NCI-H526 treated with DMSO at 0.1 percent for 48 hours (cell line): Measurements from ENCODE around the gene SLC35E2B.

Experiments
- DNase-seq: peaks from one replicate; lab custom pipeline; 2025; lab: John Stamatoyannopoulos, UW

The SLC35E2B gene

DNA sequence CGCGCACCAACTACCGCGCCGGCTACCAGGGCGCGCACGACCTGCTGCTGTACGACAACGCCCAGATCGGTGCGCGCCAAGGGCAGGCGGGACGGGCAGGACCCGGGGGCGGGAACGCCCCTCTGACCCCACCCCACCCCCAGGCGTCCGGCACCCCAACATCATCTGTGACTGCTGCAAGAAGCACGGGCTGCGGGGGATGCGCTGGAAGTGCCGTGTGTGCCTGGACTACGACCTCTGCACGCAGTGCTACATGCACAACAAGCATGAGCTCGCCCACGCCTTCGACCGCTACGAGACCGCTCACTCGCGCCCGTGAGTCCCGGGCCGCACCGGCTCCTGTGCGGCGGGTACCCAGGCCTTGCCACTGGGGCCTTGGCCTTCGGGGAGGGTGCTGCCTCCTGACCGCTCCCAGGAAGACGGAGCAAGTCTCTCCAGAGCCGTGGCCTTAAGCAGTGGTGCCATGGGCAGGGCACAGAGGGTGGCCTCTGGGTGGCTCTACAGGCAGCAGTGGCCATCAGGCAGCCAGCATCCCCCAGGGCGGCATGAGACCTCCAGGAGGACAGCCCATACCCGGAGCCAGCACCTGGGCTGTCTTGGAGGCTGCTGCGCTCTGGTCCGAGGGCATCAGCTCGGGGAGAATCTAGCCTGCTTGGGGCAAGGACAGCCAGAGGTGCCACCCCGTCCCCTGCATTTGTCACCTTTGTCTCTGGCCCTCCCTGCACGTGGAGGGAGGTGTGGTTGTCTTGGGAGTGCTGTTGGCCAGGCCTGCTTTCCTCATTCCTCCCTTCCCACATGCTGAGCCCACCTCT is 68.8 kb downstream of the SLC35E2B start:
- no peak for DNase-seq

DNA sequence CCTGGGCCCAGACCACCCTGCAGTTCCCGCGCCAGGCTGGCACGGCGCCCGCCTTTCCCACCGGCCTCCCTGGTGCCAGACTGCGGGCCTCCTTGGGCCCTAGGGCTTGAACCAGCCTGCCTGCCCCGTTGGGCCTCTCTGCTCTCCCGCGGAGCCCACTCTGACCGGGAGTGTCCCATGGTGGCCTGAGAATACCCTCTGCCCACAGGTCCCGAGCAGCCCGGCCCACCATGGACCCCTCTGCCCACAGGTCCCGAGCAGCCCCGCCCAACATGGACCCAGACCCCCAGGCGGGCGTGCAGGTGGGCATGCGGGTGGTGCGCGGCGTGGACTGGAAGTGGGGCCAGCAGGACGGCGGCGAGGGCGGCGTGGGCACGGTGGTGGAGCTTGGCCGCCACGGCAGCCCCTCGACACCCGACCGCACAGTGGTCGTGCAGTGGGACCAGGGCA is 69.4 kb downstream of the SLC35E2B start:
- no peak for DNase-seq

DNA sequence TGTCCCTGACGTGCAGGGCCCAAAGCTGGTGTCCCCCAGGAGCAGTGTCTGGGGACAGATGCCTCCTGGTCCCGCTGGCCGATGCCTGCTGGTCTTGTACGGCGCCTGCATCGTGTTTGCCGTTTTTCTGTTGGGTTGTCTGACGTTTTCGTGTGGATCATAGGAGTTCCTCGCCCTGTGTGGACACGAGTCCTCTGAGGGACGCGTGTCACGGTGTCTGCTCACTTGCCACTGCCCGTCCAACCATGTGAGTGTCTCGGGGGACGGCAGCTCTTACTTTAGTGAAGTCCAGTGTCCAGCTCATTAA is 69.9 kb downstream of the SLC35E2B start:
- no peak for DNase-seq

DNA sequence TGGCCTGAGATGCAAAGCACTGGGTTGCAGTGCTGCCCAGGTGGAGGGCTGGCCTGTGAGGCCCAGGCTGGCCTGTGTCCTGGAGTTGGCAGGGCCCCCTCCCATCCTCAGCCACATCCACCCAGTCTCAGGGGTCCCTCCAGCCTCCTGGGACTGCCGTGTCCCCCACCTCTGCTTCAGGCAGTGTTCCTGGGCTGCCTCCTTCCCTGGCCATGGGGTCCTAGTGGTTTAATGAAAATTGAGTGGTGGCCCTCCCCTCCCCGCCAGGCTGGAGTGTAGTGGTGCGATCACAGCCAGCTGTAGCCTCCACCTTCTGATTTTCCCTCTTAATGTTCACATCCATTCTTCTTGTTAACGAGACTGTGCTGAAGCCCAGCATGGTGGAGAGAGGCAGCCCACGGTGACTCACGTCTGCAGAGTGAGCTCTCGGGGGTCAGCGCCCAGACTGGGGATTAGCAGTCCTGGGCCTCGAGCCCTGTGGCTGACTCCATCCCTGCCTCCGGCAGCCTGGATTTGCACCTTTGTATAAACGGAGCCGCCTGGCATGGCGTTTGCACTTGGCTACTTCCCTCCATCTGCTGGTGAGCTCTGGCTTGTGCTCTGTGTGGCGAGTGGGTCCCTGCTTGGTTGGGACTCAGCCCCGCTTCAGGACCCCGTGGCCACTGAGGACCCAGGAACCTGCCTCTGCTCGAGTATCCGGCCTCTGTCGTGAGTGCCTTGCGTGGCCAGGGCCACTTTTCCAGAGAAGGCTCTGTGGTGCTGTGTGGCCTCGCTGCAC is 70.4 kb downstream of the SLC35E2B start:
- no peak for DNase-seq

DNA sequence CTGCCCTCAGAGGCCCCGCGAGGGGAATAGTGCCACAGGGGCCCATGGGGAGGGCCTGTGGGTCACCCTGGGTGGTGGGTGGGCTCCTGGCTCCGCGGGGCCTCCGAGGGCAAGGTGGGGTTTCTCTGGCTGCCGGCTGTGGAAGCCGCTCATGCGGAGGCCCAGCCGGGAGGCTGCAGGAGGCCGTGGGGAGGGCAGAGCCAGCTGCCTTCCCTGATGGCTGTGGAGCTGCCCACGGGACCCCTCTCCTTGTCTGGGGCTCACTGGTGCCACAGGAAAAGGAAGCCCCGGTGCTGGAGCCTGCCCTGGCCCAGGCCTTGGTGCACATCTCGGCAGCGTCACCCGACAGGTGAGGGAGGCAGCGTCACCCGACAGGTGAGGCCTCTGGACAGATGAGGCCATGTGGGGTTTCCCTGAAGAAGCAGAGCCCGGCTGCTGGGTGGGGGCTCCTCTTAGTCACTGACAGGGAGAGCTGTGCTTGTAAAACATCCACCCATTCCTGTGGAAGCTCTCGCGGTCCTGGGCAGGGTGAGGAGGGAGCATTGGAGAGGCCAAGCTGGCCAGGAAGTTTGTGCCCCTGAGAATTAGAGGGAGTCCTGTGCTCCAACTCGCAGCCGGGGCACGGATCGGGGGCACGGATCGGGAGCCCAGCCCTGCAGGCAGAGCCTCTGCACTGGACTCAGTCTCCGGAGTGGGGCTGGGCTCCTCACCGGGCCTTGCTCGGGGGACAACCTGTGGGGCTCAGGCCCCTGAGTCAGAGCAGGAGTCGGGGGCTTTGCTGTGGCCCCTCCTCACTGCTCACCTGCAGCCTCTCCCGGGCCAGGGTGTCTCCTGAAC is 71.2 kb downstream of the SLC35E2B start:
- DNase-seq = no peak

DNA sequence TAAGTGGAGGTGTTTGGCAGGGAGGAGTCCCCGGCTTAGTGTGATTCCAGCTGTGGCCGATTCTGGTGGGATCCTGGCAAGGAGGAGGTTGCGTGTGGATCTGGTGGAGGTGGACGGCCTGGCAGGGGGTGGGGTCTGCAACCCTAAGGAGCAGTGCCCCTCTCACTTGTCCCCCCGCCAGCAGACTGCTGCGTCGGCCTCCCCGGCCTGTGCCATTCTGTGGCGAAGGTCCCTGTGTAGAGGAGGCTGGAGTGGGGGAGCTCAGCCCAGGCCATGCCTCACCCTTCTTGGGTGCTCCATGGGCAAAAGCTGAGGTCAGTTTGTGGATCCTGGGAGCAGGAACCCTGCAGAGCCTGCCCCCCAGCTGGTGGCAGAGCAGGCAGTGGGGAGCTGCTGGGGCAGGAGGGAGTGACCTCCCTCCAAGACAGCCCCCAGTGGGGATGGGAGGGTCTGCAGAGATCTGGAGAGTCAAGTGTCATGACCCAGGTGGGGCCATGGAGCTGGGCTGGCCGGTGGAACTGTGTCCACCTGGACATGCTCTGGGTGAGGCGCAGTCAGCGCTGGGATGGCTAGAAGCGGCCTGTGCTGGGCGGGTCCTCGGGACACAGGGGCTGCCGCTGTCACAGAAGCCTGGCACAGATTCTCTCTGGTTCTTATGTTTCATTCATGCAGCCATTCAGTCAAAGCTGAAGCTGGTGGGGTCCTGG is 72.0 kb downstream of the SLC35E2B start:
- DNase-seq = no peak

DNA sequence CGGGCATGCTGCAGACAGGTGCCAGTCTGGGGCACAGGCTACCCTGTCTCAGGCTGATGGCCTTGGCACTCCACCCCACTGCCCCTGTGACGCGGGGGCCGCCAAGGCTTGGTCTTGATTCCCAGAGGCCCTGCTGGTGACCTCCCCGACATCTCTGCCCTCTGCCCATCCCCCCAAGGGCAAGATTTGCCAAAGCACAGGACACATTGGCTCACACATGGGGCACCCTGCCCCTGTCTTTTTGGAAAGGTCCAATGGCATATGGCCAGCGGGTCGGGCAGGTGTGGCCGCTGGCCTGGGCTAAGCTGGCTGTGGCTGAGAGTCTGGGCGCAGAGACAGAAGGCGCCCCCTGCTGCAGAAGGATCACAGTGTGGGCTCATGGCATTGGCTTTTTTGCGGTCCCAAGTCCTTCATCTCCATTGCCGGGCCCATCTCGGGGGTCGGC is 72.7 kb downstream of the SLC35E2B start:
- DNase-seq = no peak

DNA sequence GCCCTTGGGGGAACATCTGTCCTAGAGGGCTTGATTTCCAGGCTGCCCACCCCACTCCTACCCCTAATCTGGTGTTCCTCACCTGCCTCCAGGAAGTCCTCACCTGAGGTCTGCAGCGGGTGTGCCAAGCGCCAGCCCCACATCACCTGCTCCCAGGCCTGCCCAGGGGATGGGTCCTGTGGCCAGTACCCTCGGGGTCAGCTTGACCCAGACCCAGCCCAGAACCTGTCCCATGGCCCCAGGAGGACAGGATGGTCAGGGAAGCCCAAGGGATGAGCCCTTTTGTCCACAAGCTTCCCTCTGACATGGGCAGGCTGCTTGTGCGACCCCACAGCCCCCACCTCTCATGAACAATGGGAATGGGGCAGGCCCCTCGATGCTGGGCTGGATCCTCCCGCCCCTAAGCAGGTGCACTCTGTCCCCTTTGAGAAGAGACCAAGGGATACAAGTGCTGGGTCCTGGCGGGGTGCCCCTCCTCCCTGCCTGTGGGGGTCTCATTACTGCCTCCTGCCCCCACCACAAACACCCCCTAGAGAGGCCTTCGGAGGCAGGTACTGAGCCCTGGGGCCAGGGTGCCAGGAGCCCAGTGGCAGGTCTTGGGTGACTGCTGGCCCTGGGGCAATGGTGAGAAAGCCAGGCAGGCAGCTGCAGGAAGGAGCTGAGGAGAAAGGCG is 74.1 kb downstream of the SLC35E2B start:
- no peak for DNase-seq

DNA sequence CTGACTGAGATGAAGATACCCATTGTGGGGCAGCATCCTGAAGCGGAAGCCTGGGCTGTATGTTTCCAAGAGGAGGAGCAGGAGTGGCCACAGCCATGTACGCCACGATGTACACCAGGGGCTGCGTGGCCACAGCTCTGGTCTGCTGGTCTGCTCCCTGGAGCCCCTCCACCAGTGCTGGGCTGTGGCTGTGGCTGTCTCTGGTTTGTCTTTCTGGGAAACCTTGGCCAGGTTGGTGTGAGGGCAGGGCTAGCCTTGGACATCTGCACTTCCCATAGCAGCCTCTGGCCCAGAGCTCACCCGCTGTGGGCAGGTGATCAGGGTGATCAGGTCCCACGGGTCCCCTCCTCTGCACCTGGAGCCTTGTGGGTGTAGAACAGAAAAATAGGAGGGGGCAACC is 74.7 kb downstream of the SLC35E2B start:
- no peak for DNase-seq

DNA sequence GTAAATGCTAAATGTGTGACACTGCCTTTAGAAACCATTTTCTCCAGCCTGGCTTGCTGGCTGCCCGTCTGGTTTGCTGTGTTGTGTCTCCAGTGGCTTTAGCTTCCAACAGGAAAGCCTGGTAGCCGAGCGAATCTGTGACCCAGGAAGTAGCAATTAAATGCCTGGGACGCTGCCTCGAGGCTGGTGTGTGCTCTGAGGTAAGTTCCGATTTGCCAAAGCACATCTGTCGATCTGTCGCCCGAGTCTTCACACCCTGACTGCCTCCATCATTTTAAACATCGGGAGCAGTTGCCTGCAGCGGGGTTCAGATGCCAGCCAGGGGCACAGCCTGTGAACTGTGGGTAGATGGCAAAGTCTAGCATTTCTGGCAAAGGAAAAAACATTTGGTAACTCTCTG is 75.1 kb downstream of the SLC35E2B start:
- no peak for DNase-seq

DNA sequence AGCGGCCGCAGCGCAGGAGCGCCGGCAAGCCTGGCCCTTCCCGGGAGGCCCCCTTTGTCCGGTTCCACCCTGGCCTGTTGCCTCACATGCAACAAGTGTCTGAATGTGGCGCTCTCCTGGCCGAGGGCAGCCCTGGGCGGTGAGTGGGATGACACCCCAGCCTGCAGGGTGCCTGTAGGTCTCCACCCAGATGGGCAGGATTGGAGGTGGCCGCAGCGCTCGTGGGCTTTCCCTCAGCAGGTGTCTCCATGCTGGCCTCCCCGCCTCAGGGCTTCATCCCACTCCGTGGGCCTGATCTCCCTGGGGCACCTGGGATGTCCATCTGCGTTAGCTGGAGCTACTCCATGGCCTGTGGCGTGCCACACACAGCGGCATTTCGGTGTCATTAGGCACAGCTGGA is 75.8 kb downstream of the SLC35E2B start:
- no peak for DNase-seq

DNA sequence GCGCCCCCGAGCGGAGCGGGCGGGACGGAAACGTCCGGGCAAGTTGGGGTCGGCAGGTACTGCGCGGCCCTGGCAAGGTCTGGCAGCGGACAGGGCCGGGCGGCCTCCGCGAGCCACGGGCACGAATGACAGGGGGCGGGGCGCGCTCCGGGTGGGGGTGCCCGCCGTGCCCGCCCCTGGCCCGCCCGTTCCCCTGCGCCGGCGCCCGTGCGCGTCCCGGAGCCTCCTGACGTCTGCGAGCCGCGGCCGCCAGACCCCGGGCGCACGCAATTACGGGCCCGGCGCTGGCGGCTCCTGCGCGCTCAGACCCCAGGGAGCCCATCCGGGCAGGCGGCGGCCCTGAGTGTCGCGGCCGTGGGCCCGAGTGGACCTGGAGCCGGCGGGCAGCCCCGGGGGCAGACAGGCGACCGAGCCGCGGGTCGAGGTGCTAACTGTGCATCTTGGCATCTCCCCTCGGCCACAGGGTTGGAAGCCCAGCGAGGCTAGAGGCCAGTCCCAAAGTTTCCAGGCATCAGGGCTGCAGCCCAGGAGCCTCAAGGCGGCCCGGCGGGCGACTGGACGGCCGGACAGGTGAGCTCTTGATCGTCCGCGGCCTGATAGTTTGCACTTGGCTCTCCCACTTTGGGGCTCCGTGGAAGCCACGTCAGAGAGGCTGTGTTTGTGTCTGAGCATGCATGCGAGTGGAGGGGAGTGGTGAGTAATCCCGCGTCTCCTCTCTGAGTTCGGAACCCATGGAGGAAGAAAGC is 76.4 kb downstream of the SLC35E2B start:
- no peak for DNase-seq

DNA sequence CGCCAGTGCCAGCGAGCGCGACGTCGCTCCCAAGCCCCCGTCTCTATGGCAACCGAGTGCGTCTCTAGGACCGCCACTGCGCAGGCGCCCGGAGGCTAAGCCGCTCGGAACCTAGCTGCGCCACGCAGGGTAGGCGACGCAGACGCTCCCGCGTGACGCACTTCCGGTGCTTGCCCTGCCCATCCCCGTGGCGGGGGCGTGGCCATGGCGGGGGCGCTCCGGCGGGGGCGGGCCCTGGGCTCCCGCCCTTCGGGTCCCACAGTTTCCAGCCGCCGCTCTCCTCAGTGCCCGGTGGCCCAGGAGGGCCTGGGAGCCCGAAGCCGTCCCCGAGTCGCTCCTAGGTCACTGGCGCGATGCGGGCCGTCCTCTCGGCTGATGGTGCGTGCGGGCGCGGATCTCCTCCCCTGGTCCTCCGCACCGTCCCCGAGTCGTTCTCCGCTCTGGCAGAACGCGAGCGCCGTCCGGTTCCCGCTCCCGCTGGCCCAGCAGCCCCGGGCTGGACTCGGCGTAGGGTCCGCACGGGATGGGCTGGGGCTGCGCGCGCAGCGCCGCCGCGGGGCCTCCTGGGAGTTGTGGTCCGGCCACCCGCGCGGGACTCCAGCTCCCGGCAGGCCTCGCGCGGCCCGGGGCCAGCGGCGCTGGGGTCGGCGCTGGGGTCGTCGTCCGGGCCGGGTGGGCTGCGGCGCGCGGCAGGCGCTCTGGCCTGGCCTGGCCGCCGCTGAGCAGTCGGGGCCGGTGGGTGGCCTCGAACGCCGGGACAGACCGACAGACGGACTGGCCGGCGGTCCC is 77.1 kb downstream of the SLC35E2B start, which contains the start of gene MIB2:
MIB2 (plus strand) TSS at position 245 of the 789 bp plus-strand sequence. CDS start 7,953 bp downstream, outside the sequence.
- DNase-seq = peak; percentile 94

DNA sequence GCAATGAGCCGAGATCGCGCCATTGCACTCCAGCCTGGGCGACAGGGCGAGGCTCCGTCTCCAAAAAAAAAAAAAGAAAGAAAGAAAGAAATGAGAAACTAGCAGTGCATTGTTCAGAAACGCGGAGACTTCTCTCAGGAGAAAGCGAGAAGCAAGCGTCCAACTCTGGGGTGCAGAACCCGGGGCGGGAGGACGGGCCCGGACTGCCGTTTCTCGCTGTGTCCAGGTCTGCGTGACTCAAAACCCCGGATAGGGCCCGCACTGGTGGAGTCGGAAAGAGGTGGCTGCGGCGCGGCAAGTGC is 77.7 kb downstream of the SLC35E2B start:
- DNase-seq = no peak

DNA sequence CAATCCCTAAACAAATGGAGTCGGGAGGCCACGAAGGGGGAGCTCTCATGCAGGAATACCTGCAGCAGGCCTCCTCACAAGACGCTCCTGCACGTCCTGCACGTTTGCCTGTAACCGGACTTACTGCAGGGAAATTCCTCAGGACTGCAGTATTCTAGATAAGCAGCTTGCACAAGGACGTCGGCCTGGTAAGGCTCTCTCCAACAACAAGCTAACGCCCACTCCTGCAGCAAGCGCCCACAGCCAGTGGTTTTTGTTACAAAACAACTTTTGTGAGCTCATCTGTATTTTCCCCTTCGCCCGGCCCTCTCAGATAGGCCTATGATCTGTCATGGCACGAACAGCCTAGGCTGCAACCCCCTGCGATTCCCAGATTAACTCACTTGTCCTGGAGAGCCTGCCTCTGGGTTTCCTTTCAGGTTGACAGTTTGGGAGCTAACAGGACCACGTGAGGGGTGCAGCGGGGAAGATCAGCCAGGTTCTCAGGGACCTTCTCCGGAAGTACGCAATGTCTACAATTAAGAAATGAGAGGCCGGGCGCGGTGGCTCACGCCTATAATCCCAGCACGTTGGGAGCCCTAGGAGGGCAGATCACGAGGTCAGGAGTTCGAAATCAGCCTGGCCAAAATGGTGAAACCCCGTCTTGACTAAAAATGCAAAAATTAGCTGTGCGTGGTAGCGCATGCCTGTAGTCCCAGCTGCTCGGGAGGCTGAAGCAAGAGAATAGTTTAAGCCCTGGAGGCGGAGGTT is 78.2 kb downstream of the SLC35E2B start:
- no peak for DNase-seq

DNA sequence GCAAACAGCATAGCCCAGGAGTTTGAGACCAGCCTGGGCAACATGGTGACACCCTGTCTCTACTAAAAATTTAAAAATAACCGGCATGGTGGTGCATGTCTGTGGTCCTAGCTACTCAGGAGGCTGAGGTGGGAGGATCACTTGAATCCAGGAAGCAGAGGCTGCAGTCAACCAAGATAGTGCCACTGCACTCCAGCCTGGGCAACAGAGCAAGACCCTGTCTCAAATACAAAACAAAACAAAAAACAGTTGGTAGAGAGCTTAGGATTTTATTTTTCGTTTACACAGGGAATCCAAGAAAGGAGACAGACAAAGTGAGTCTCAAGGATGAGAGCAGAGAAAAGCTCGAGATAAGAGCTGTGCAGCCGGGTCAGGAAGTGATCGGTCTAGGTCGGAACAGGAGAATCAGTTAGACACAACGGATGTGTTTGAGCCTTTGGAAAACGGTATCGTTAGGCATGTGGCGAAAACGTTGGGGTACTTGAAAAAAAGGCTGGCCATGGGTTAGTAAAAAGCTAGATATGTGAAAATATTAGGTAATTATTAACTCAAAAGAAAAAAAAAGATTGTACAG is 79.0 kb downstream of the SLC35E2B start:
- no peak for DNase-seq

DNA sequence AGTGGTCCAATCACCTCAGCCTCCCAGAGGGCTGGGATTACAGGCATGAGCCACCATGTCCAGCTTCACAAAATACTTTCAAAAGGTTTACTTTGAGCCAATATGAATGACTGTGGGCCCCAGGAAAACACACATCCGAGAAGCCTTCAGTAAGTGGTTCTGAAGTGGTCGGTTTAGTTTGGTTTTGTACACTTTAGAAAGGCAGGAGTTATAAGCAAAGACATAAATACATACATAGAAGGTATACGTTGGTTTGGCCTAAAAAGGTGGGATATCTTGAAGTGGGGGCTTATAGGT is 80.5 kb downstream of the SLC35E2B start:
- no peak for DNase-seq

DNA sequence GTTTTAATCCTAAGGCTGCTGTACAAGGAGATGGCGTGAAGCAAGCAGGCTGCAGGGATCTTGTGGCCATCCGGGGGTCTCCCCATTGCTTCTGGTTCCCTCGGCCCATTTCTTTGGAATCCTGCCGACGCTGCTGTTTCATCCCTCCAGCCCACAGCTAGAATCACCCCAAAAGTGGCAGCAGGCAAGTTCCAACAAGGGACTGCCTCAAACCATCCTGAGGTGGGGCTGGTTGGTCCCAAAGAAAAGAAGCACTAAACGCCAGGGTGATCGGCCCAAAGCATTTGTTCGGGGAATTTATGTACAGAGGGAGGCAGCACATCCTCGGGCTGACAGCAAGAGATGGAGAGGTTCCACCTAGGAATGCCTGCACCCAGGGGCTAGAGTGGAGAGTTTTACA is 81.8 kb downstream of the SLC35E2B start:
- no peak for DNase-seq
